GM18498 (cell line): ENCODE data around the gene MCTP2.

ENCODE experiments used
- ATAC-seq: cut with Tn5 transposase; IDR thresholded peaks from one replicate; pipeline ENCODE4 v1.9.1; 2021; ENCODE audit warnings: mild to moderate bottlenecking, moderate library complexity; ENCODE audit not compliant: unreplicated experiment

The MCTP2 gene

DNA sequence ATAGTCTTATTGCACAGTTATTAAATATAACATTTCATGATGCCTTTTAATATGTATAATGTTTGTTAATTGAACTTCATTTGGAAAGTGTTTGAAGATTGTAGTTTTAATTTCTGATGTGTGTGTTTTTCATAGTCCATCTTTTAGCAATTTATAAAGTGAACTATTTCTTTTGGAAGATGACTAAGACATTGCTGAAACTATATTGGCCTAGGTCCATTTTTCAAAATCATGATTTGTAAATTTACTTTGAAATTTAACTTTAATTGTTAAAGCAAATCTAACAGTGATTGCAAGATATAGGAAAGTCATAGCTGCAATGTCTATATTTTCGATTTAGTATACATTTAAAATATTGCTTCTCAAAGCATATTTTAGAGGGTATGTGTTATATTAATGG is 30.8 kb downstream of the MCTP2 start:
- no peak for ATAC-seq

DNA sequence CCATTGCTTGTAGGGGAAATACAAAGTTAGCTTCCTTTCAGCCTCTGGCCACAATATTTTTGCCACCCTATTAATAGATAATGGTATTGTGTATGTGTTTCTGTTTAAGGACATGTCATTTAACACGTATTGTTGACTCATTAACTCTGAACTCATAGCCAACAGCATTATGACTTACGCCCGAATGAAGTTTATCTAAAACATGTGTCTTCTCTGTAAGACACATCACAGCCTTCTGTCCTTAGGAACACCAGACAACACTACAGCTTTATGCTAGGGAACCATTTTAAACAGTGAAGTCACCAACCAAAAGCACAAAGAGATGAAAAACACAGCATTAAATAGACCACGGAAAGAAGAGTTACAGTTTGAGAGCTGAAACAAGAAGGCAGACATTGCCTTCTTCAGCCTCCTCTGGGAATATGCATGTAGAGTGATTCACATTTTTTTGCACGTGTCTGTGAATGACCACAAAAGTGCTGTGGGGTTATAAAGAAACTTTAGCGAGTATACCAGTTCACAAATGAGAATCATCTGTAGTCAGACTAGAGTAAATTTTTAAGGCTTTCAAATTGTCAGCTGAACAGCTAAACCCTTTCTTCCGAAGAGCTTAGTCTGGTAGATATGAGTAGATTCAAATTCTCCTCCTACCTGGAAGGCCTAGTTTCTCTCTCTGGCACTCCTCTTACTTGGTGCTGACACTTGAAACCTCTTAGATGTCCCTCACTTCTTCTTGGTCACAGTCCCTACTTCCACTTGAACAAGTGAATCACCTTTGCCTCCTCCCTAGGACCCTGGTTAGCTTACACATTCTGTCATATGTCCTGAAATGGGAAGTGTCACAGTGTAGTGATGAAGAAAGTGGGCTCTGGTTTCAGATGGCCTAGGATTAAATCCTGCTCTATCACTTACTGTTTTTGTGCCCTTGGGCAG is 32.2 kb downstream of the MCTP2 start:
- ATAC-seq: peak; percentile 63

DNA sequence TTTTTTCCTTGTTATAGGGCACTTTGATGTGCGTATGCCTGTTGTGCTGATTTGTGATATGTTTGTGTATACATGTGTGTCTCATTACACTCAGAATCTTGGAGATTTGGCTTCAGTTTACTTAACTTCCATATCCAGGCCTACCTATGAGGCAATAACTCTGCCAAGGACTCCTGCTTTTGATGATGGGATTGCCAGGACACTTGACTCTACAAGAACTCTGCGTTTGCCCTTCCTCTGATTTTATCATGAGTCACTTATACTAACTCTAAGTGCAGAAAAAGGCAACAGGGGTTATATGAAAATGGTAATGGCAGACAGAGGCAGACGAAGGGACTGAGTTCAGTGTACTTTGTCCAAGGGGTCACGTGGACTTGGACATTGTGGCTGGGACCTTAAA is 33.6 kb downstream of the MCTP2 start:
- no peak for ATAC-seq

DNA sequence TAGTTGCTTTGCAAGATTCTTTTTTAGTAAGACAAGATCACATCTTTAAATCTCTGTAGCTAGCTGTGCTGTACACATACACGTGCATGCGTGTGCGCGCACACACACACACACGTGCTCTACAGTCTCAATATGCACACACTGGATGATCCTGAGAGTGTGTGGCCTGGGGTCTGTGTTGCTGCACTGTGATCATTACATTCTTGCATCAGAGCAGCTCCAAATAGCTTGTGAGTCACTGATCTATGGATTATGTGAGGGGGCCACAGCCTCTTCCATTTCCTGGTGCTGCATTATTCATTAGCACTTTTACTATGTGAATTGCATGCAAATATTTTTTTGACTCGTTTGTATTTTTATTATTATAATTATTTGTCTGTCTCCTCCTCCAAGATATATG is 34.6 kb downstream of the MCTP2 start:
- ATAC-seq: no peak

DNA sequence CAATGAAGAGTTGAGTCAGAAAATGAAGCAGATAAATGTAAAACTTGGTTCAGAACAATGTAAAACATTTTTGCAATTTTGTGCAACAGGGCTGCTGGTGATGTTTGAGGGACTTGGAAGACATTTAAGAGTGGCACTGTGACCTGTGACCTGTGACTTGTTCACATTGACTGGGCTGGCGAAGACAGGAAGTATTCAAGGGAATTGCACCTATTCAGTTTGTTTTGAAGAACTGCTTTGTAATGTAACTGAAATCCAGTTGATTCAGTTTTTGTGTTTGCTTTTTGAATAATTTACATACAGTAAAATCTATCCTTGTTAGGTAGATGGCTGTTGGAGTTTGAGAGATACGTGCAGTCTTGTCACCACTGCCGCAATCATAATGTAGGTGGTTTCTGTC is 35.4 kb downstream of the MCTP2 start:
- ATAC-seq: no peak

DNA sequence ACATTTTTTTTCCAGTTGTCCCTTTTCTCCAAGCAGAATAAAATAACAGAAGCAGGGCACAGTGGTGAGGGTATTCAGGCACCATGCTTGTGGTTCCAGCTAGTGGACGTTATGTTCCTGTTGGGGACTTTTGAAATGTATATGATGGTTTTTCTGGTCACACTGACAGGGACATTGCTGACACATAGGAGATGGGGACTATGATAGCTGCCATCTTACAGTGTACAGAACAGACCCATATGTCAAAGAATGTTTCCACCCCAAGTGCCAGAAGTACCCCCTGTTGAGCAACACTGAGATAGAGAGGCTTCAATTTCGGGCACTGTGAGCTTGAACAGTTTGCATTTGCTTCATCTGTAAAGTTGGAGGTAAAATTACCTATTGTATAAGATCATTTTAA is 38.6 kb downstream of the MCTP2 start:
- no peak for ATAC-seq

DNA sequence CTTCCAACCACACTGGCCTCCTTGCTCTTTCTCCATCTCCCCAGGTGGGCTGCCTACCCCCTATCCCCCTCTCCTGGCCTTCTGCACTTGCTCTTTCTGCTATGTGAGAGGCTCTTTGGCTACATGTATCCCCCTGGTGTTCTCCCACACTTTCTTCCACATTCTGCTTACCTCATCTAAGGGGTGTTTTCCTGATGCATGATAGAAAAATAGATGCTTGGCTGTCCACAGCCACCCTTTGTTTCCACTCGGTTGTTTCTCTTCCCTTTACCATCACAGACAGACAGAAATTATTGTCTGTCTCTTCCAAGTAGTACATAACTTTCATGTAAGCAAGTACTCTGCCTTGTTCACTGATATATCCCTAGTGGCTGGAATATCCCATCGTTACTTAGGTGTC is 39.2 kb downstream of the MCTP2 start:
- no peak for ATAC-seq

DNA sequence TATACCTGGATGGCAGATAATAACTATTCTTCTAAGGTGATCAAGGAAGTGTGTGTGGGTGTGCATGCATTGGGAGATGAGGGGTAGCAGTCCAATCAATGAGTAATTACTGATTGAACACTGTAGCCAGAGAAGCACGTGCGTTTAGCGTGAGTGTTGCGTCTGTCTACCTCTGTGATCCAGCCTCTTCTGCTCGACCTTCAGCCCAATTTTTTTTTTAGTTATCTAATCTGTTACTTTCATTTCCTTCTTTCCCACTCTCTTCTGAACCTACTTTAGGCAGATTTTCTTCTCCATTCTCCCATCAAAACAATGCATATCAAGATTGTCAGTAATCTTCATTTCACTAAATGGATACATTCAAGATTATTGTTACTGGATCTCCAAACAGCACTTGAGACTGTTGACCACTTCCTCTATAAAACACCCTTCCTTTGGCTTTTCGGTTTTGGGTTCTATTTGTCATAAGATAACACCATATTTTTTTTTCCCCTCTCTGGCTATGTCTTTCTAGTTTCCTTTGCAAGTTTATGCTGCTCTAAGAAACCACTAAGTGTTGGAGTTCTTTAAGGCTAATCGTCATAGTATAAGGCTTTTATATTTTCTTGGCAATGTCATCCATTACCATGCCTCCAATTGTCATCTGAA is 41.0 kb downstream of the MCTP2 start:
- peak; percentile 92 for ATAC-seq

DNA sequence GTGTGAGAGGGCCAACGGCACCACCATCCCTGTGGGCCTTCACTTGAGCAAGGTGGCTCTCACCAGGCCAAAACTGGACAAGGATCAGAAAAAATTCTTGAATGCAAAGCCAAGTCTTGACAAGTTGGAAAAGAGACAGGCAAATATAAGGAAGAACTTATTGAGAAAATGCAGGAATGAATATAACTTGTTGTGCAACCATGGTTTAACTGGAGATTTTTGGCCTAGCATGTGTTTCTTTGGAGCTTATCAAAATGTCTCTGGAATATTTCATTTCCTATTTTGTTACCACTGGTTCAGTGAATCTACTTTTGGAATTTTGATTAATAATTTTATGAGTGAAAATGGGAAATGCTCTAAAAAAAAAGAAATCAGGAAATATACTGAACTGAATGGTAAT is 42.5 kb downstream of the MCTP2 start:
- no peak for ATAC-seq

DNA sequence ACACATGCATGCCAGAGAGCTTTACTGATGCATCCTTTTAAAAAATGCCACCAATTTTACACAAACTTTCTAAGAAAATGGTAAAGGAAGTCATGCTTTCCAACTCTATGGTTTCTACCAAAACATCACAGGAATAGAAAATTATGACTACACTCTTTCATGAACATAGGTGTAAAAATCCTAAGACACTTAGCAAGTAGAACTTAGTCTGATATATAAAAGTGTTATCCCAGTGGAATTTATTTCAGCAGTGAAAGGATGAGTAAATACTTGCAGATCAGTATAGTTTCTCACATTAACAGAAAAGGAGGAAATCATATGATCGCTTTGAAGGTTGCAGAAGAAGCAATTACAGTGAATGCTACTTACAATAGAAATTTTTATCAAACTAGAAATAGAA is 43.4 kb downstream of the MCTP2 start:
- ATAC-seq: no peak

DNA sequence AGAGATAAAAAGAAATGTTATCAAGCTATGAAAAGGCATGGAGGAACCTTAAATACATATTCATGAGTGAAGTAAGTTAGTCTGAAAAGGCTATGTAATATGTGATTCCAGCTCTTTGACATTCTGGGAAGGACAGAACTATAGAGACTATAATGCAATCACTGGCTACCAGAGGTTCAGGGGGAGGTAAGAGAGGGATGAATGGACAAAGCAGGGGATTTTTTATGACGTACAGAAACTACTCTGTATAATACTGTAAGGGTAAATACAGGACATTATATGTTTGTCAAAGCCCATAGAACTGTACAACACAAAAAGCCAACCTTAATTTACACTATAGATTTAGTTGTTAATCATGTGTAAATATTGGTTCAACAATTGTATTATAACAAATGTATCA is 46.1 kb downstream of the MCTP2 start:
- ATAC-seq: no peak

DNA sequence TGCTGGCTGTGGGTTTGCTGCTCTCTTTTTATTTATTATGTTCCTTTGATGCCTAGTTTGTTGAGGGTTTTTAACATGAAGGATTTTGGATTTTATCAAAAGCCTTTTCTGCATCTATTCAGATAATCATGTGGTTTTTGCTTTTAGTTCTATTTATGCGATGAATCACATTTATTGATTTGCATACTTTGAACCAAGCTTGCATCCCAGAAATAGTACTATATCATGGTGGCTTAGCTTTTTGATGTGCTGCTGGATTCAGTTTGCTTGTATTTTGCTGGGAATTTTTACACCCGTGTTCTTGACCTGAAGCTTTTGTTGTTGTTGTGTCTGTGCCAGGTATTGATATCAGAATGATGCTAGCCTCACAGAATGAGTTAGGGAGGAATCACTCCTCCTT is 48.4 kb downstream of the MCTP2 start:
- ATAC-seq: no peak

DNA sequence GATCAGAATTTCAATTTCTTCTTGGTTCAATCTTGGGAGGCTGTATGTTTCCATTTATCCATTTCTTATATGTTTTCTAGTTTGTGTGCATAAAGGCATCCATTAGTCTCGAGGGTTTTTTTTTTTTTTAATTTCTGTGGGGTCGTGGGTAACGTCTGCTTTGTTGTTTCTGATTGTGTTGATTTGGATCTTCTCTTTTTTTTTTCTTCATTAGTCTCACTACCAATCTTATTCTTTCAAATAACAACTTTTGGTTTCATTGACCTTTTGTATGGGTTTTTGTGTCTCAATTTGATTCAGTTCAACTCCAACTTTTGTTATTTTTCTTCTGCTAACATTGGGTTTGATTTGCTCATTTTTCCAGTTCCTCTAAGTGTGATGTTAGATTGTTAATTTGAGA is 48.9 kb downstream of the MCTP2 start:
- ATAC-seq: no peak

DNA sequence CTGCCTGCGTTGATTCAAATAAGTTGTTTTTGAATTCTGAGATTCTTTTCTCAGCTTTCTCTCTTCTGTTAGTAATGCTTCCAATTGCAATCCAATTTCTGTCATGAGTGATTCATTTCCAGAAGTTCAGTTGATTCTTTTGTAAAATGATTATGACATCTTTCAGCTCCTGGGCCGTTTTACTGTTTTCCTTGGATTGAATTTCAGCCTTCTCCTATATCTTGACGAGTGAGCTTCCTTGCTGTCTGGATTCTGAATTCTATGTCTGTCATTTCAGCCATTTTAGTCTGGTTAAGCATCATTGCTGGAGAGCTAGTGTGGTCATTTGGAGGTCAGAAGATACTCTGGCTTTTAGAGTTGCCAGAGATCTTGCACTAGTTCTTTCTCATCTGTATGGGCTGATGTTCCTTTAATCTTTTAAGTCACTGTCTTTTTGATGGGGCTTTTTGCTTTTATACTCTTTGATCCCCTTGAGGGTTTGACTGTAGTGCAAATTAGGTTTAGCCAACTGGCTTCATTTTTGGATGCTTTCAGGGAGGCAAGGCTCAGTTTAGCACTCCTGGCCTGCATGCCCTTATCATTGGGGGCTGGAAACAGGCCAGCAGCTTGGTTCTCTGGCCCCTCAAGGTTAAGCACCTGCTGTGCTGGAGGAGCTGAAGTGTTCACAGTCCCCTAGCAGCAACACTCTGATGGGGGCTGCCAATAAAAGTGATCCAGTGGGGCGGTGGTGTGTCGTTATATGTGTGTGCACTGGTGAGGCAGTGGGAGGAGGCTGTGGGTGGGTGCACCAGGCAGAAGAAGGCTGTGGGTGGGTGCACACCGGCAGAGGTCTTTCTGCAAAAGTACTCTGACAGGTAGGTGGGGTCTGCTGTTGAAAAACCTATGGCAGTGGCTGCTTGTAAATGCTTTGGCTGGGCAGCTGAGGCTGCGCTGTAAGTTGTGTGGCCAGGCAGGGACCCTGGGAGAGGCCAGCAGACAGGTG is 51.2 kb downstream of the MCTP2 start:
- no peak for ATAC-seq

DNA sequence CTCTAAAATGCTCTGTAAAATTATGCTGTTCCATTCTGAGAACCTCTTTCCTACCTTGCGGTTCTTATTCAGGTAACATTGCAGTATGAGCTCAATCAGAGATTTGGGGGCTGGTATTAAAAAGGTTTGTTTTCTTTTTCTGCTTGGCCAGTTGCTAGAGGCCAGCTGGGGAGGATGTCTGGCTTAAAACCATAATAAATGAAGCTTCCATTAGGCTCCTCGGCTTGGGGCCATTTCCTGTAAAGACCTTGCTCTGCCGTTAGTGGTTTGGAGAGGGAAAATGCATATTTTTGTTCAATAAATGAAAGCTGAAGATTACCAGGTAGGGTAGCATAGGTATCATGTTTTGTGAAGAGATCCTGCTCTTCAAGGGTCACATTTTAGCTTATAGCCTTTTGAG is 55.2 kb downstream of the MCTP2 start:
- no peak for ATAC-seq

DNA sequence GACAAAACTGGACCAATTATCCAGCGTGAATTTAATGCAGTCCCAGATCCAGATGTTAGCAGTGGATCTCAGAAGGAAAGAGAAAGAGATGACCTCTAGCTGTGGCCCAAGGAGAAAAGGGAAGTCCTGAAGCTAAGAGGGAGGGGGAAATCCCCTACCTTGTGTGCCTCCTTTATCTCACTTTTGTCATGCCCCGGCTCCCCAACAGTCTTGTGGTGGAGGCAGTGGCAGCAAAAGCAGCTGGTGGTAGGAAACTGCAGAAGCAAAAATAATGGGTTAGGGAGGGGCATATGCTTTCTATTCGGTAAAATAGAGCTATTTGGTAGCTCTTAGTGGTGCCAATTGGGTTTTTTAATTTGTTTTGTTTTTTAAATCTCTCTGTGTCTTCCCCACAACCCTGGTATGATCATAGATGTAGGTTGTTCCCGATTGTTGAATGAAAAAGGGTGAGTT is 56.5 kb downstream of the MCTP2 start:
- ATAC-seq: peak; percentile 99

DNA sequence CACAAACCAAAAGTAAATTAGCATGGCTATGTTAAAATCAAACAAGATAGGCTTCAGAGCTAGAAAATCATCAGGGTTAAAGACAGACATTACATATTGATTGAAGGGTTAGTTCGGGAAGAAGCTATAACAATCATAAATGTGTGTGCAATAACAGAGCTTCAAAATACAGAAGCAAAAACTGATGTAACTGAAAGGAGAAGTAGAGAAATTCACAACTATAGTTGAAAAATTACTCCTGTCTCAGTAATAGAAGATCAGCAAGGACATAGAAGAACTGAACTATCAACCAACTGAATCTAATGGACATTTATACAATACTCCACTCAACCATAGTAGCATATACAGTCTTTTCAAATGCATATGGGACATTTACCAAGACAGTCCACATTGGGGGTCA is 59.4 kb downstream of the MCTP2 start:
- ATAC-seq: no peak

DNA sequence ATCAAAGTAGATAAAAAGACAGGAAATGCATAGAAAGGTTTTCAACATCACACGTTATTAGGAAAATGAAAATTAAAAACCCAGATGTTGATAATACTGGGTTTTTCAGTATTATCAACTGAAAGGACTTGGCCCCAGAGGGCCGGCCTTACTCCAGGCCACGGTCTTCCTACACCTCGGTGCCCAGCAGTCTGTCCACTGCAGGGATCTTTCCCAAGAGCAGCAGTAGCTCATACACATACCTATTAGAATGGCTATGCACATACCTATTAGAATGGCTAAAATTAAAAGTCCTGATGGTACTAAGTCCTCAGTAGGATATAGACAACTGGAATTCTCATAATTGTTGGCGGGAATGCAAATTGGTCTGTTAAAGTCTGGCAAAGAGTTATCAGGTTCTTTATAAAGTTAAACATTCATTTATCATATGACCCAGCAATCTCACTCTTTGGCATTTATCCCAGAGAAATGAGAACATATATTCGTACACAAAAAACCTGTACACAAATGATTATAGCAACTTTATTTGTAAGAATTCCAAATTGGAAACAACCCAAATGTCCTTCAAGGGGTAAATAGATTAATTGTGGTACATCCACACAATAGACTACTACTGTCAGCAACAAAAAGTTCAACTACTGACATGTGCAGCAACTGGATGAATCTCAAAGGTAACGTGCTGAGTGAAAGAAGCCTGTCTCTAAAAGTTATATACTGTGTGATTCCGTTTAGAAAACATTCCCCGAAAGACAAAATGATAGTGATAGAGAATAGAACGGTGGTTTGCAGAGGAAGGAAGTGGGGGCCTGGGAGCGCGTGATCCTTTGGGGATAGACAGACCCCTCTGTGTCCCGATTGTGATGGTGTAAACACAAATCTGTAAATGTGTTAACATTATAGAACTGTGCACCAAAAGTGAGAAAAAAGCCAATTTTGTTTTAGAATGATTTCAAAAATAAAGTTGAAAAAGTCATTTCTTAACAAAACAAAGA is 62.3 kb downstream of the MCTP2 start:
- no peak for ATAC-seq

DNA sequence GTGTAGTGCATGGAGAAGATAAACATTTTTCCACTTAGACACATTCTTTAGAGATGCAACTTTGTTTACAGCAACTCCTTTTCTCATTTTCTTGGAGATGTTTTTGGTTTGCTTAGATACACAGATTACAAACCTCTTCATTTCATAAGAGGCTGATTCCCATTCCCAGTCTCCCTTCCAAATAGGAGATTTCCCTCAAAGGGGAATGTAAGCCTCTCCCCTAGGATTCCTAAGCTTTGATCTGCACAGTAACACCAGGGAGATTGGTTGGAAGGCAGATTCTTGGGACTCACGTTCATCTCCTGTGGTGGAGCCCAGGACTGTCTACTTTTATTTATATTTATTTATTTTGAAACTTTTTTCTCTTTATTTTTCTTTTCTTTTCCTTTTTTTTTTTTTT is 63.2 kb downstream of the MCTP2 start:
- no peak for ATAC-seq

DNA sequence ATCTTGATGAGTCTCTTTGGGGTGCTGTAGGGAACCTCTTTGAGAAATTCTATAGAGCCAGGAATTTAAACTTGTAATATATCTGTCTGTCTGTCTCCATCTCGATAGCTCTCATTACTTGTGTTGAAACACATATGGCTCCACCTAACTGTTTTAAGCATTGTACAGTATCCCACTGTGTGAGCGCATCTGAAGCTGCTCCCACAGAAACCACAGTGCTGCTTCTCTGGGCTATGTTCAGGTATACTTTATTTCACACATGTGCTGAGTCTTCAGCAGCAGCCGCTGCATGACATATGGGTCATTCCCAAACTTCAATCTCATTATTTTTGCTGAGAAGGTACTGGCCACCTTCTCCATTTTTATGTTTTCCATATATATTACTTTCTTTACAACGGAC is 63.9 kb downstream of the MCTP2 start:
- no peak for ATAC-seq
